Measurements from ENCODE around the gene OTULIN. TPM values are rescaled to one million over a fixed set of nuclear protein-coding genes. Genes with fewer than 3 reads are reported as not detected.

Gene OTULIN
- total and polyA plus RNA-seq, 2 experiments from 2014 or later: 24.3 to 43.9 TPM

DNA sequence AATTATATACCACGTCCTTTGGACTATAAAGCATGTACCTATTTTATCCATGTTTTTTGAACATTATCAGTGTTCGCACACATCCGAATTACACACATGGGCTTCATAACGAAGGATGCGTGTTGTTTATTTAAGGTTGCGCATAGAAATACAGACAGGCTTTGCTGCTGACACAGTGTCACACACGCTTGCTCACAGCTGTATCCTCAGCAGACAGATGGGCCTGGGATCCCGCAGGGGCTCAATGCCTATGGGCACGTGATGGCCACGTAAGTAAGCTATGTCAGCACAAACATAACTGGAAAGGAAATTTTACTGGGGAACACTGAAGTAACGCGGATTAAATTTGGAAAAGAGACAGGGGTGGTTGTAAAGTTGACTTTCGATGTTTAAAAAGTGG lies 76.6 kb downstream of the OTULIN start (continued):
- TF ChIP-seq, protein P1, sequence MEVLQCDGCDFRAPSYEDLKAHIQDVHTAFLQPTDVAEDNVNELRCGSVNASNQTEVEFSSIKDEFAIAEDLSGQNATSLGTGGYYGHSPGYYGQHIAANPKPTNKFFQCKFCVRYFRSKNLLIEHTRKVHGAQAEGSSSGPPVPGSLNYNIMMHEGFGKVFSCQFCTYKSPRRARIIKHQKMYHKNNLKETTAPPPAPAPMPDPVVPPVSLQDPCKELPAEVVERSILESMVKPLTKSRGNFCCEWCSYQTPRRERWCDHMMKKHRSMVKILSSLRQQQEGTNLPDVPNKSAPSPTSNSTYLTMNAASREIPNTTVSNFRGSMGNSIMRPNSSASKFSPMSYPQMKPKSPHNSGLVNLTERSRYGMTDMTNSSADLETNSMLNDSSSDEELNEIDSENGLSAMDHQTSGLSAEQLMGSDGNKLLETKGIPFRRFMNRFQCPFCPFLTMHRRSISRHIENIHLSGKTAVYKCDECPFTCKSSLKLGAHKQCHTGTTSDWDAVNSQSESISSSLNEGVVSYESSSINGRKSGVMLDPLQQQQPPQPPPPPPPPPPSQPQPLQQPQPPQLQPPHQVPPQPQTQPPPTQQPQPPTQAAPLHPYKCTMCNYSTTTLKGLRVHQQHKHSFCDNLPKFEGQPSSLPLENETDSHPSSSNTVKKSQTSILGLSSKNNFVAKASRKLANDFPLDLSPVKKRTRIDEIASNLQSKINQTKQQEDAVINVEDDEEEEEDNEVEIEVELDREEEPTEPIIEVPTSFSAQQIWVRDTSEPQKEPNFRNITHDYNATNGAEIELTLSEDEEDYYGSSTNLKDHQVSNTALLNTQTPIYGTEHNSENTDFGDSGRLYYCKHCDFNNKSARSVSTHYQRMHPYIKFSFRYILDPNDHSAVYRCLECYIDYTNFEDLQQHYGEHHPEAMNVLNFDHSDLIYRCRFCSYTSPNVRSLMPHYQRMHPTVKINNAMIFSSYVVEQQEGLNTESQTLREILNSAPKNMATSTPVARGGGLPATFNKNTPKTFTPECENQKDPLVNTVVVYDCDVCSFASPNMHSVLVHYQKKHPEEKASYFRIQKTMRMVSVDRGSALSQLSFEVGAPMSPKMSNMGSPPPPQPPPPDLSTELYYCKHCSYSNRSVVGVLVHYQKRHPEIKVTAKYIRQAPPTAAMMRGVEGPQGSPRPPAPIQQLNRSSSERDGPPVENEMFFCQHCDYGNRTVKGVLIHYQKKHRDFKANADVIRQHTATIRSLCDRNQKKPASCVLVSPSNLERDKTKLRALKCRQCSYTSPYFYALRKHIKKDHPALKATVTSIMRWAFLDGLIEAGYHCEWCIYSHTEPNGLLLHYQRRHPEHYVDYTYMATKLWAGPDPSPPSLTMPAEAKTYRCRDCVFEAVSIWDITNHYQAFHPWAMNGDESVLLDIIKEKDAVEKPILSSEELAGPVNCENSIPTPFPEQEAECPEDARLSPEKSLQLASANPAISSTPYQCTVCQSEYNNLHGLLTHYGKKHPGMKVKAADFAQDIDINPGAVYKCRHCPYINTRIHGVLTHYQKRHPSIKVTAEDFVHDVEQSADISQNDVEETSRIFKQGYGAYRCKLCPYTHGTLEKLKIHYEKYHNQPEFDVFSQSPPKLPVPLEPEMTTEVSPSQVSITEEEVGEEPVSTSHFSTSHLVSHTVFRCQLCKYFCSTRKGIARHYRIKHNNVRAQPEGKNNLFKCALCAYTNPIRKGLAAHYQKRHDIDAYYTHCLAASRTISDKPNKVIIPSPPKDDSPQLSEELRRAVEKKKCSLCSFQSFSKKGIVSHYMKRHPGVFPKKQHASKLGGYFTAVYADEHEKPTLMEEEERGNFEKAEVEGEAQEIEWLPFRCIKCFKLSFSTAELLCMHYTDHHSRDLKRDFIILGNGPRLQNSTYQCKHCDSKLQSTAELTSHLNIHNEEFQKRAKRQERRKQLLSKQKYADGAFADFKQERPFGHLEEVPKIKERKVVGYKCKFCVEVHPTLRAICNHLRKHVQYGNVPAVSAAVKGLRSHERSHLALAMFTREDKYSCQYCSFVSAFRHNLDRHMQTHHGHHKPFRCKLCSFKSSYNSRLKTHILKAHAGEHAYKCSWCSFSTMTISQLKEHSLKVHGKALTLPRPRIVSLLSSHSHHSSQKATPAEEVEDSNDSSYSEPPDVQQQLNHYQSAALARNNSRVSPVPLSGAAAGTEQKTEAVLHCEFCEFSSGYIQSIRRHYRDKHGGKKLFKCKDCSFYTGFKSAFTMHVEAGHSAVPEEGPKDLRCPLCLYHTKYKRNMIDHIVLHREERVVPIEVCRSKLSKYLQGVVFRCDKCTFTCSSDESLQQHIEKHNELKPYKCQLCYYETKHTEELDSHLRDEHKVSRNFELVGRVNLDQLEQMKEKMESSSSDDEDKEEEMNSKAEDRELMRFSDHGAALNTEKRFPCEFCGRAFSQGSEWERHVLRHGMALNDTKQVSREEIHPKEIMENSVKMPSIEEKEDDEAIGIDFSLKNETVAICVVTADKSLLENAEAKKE (CRISPR knock-in tag; IDR thresholded peaks at IDR 0.05): no peak
- TF ChIP-seq CREB1 (CRISPR knock-in tag; IDR thresholded peaks at IDR 0.05; ENCODE audit: low read depth) (no peak), NANOG (IDR thresholded peaks at IDR 0.05; ENCODE audit: borderline replicate concordance) (no peak), STAT1 (IDR thresholded peaks at IDR 0.05; ENCODE audit: unreplicated experiment) (no peak), ZNF114 (CRISPR knock-in tag; IDR thresholded peaks at IDR 0.05) (no peak), EZH2 (IDR thresholded peaks at IDR 0.05; ENCODE audit: low read depth, unreplicated experiment) (no peak), ZNF331 (CRISPR knock-in tag; IDR thresholded peaks at IDR 0.05; ENCODE audit: low read depth) (no peak), EZH2phosphoT487 (IDR thresholded peaks at IDR 0.05; ENCODE audit: unreplicated experiment) (no peak), POLR2AphosphoS5 (IDR thresholded peaks at IDR 0.05; ENCODE audit: low read depth) (no peak), JUNB (IDR thresholded peaks at IDR 0.05; ENCODE audit: unreplicated experiment) (no peak), ETS1 (IDR thresholded peaks at IDR 0.05) (no peak)

All from GM23338 (cell line).